ENCODE measurements around the gene FAM171A1.
"Not testable (repeated sequence)": the region's sequence is repeated elsewhere in the genome, so short reads cannot be mapped to it uniquely, and the experiment has no call there.

FAM171A1 gene

GRCh38 chr10:15295537-15296325 is 75.4 kb downstream of the FAM171A1 start:
- no peaks in the 10 kb centered on the region for H3K36me3 ChIP-seq (ENCODE audit: control insufficient read depth, insufficient read depth, low read length)
- no peak overlapping the region for H3K27ac ChIP-seq (ENCODE audit: insufficient read depth, low read depth, low read length, poor library complexity, severe bottlenecking)
- peaks cover 5% of the 10 kb centered on the region for H3K4me1 ChIP-seq (ENCODE audit: control insufficient read depth, insufficient read depth, low read length)
- 81 to 86% methylated on average over 2 to 4 of the region's 5 CpGs for WGBS, 2 experiments
- no peaks in the 10 kb centered on the region for H3K27me3 ChIP-seq (ENCODE audit: control insufficient read depth, insufficient read depth, low read length, poor library complexity, severe bottlenecking)
- no peak overlapping the region for H3K4me3 ChIP-seq (ENCODE audit: insufficient read depth, low read depth, low read length)
- no peaks in the 10 kb centered on the region for H3K9me3 ChIP-seq (ENCODE audit: control insufficient read depth, low read length)

- H3K9me3 ChIP-seq (ENCODE audit: control insufficient read depth, low read length), result no peaks in the 10 kb centered on the region
- no peaks in the 10 kb centered on the region for H3K27me3 ChIP-seq (ENCODE audit: control insufficient read depth, insufficient read depth, low read length, poor library complexity, severe bottlenecking)
- WGBS, 2 experiments, result 77 to 78% methylated on average over 13 of the region's 13 CpGs
- H3K36me3 ChIP-seq (ENCODE audit: control insufficient read depth, insufficient read depth, low read length), result no peaks in the 10 kb centered on the region
- H3K4me3 ChIP-seq (ENCODE audit: insufficient read depth, low read depth, low read length), result no peak overlapping the region
- H3K27ac ChIP-seq (ENCODE audit: insufficient read depth, low read depth, low read length, poor library complexity, severe bottlenecking), result no peak overlapping the region
- peaks cover 5% of the 10 kb centered on the region for H3K4me1 ChIP-seq (ENCODE audit: control insufficient read depth, insufficient read depth, low read length)
Measured at GRCh38 chr10:15293862-15294842, 76.9 kb downstream of the FAM171A1 start.

GRCh38 chr10:15290671-15291070 is 80.4 kb downstream of the FAM171A1 start:
- H3K9me3 ChIP-seq (ENCODE audit: control insufficient read depth, low read length), result no peaks in the 10 kb centered on the region
- no peak overlapping the region for H3K27ac ChIP-seq (ENCODE audit: insufficient read depth, low read depth, low read length, poor library complexity, severe bottlenecking)
- H3K4me3 ChIP-seq (ENCODE audit: insufficient read depth, low read depth, low read length), result no peak overlapping the region
- H3K36me3 ChIP-seq (ENCODE audit: control insufficient read depth, insufficient read depth, low read length), result no peaks in the 10 kb centered on the region
- H3K4me1 ChIP-seq (ENCODE audit: control insufficient read depth, insufficient read depth, low read length), result peaks cover 2% of the 10 kb centered on the region
- 86 to 90% methylated on average over 7 of the region's 7 CpGs for WGBS, 2 experiments
- no peaks in the 10 kb centered on the region for H3K27me3 ChIP-seq (ENCODE audit: control insufficient read depth, insufficient read depth, low read length, poor library complexity, severe bottlenecking)

- H3K9me3 ChIP-seq (ENCODE audit: control insufficient read depth, low read length), result no peaks in the 10 kb centered on the region
- no peak overlapping the region for H3K4me3 ChIP-seq (ENCODE audit: insufficient read depth, low read depth, low read length)
- H3K27ac ChIP-seq (ENCODE audit: insufficient read depth, low read depth, low read length, poor library complexity, severe bottlenecking), result no peak overlapping the region
- 87 to 91% methylated on average over 4 of the region's 4 CpGs for WGBS, 2 experiments
- no peaks in the 10 kb centered on the region for H3K4me1 ChIP-seq (ENCODE audit: control insufficient read depth, insufficient read depth, low read length)
- H3K27me3 ChIP-seq (ENCODE audit: control insufficient read depth, insufficient read depth, low read length, poor library complexity, severe bottlenecking), result no peaks in the 10 kb centered on the region
- H3K36me3 ChIP-seq (ENCODE audit: control insufficient read depth, insufficient read depth, low read length), result no peaks in the 10 kb centered on the region
Measured at GRCh38 chr10:15290150-15290549, 80.9 kb downstream of the FAM171A1 start.

GRCh38 chr10:15280974-15281373 is 90.1 kb downstream of the FAM171A1 start:
- Histone ChIP-seq H3K36me3 (ENCODE audit: control insufficient read depth, insufficient read depth, low read length) (no peaks in the 10 kb centered on the region), H3K4me1 (ENCODE audit: control insufficient read depth, insufficient read depth, low read length) (no peaks in the 10 kb centered on the region), H3K9me3 (ENCODE audit: control insufficient read depth, low read length) (no peaks in the 10 kb centered on the region), H3K27me3 (ENCODE audit: control insufficient read depth, insufficient read depth, low read length, poor library complexity, severe bottlenecking) (no peaks in the 10 kb centered on the region), H3K4me3 (ENCODE audit: insufficient read depth, low read depth, low read length) (no peak overlapping the region), H3K27ac (ENCODE audit: insufficient read depth, low read depth, low read length, poor library complexity, severe bottlenecking) (no peak overlapping the region)
- 63 to 72% methylated on average over 3 to 4 of the region's 4 CpGs for WGBS, 2 experiments

- H3K9me3 ChIP-seq (ENCODE audit: control insufficient read depth, low read length), result no peaks in the 10 kb centered on the region
- no peak overlapping the region for H3K27ac ChIP-seq (ENCODE audit: insufficient read depth, low read depth, low read length, poor library complexity, severe bottlenecking)
- WGBS, 2 experiments, result 93 to 96% methylated on average over 3 to 4 of the region's 4 CpGs
- no peaks in the 10 kb centered on the region for H3K36me3 ChIP-seq (ENCODE audit: control insufficient read depth, insufficient read depth, low read length)
- no peaks in the 10 kb centered on the region for H3K27me3 ChIP-seq (ENCODE audit: control insufficient read depth, insufficient read depth, low read length, poor library complexity, severe bottlenecking)
- no peak overlapping the region for H3K4me3 ChIP-seq (ENCODE audit: insufficient read depth, low read depth, low read length)
- H3K4me1 ChIP-seq (ENCODE audit: control insufficient read depth, insufficient read depth, low read length), result no peaks in the 10 kb centered on the region
Measured at GRCh38 chr10:15280462-15280861, 90.6 kb downstream of the FAM171A1 start.

- Histone ChIP-seq H3K4me3 (ENCODE audit: insufficient read depth, low read depth, low read length) (no peak overlapping the region), H3K27ac (ENCODE audit: insufficient read depth, low read depth, low read length, poor library complexity, severe bottlenecking) (no peak overlapping the region), H3K36me3 (ENCODE audit: control insufficient read depth, insufficient read depth, low read length) (no peaks in the 10 kb centered on the region), H3K4me1 (ENCODE audit: control insufficient read depth, insufficient read depth, low read length) (no peaks in the 10 kb centered on the region), H3K9me3 (ENCODE audit: control insufficient read depth, low read length) (no peaks in the 10 kb centered on the region), H3K27me3 (ENCODE audit: control insufficient read depth, insufficient read depth, low read length, poor library complexity, severe bottlenecking) (no peaks in the 10 kb centered on the region)
- WGBS, 2 experiments, result 94 to 99% methylated on average over 4 of the region's 4 CpGs
Measured at GRCh38 chr10:15279236-15279635, 91.9 kb downstream of the FAM171A1 start.

- Histone ChIP-seq H3K4me3 (ENCODE audit: insufficient read depth, low read depth, low read length) (no peak overlapping the region), H3K36me3 (ENCODE audit: control insufficient read depth, insufficient read depth, low read length) (no peaks in the 10 kb centered on the region), H3K4me1 (ENCODE audit: control insufficient read depth, insufficient read depth, low read length) (no peaks in the 10 kb centered on the region), H3K27ac (ENCODE audit: insufficient read depth, low read depth, low read length, poor library complexity, severe bottlenecking) (no peak overlapping the region), H3K27me3 (ENCODE audit: control insufficient read depth, insufficient read depth, low read length, poor library complexity, severe bottlenecking) (no peaks in the 10 kb centered on the region), H3K9me3 (ENCODE audit: control insufficient read depth, low read length) (no peaks in the 10 kb centered on the region)
- WGBS, 2 experiments, result 96 to 97% methylated on average over 12 of the region's 12 CpGs
Measured at GRCh38 chr10:15278786-15279185, 92.3 kb downstream of the FAM171A1 start.

- not testable (repeated sequence) for H3K27ac ChIP-seq (ENCODE audit: insufficient read depth, low read depth, low read length, poor library complexity, severe bottlenecking); H3K27me3 ChIP-seq (ENCODE audit: control insufficient read depth, insufficient read depth, low read length, poor library complexity, severe bottlenecking); H3K4me3 ChIP-seq (ENCODE audit: insufficient read depth, low read depth, low read length); H3K36me3 ChIP-seq (ENCODE audit: control insufficient read depth, insufficient read depth, low read length); H3K4me1 ChIP-seq (ENCODE audit: control insufficient read depth, insufficient read depth, low read length); H3K9me3 ChIP-seq (ENCODE audit: control insufficient read depth, low read length)
- 93 to 94% methylated on average over 9 of the region's 9 CpGs for WGBS, 2 experiments
Measured at GRCh38 chr10:15276039-15276438, 95.0 kb downstream of the FAM171A1 start.

GRCh38 chr10:15269838-15270237 is 101.3 kb downstream of the FAM171A1 start:
- H3K27me3 ChIP-seq (ENCODE audit: control insufficient read depth, insufficient read depth, low read length, poor library complexity, severe bottlenecking); H3K4me3 ChIP-seq (ENCODE audit: insufficient read depth, low read depth, low read length); H3K9me3 ChIP-seq (ENCODE audit: control insufficient read depth, low read length); H3K27ac ChIP-seq (ENCODE audit: insufficient read depth, low read depth, low read length, poor library complexity, severe bottlenecking); H3K4me1 ChIP-seq (ENCODE audit: control insufficient read depth, insufficient read depth, low read length); H3K36me3 ChIP-seq (ENCODE audit: control insufficient read depth, insufficient read depth, low read length): not testable (repeated sequence)
- 96 to 97% methylated on average over 12 of the region's 12 CpGs for WGBS, 2 experiments
